HEK293T (cell line): Measurements from ENCODE around the gene MGST3.

Experiments
- BHLHE40 ChIP-seq: fragments of 450-650 bp; IDR thresholded peaks from 2 replicates; pipeline ENCODE4 v1.6.1; 2016; ENCODE audit warnings: mild to moderate bottlenecking, moderate library complexity, borderline replicate concordance
- ELF4 ChIP-seq: fragments of 450-650 bp; IDR thresholded peaks from 2 replicates; pipeline ENCODE4 v1.6.1; 2017; ENCODE audit warnings: antibody characterized with exemption
- FOXA1 ChIP-seq: fragments of 450-650 bp; IDR thresholded peaks from 2 replicates; pipeline ENCODE4 v1.6.1; 2016; ENCODE audit warnings: mild to moderate bottlenecking
- FOXK2 ChIP-seq: fragments of 450-650 bp; IDR thresholded peaks from 2 replicates; pipeline ENCODE4 v1.6.1; 2016; ENCODE audit warnings: mild to moderate bottlenecking
- FOXM1 ChIP-seq: fragments of 450-650 bp; IDR thresholded peaks from 2 replicates; pipeline ENCODE4 v1.6.1; 2017; ENCODE audit warnings: mild to moderate bottlenecking, borderline replicate concordance
- LEF1 ChIP-seq: fragments of 450-650 bp; IDR thresholded peaks from 2 replicates; pipeline ENCODE4 v1.6.1; 2017; ENCODE audit warnings: mild to moderate bottlenecking, borderline replicate concordance
- NFRKB ChIP-seq: fragments of 450-650 bp; IDR thresholded peaks from 2 replicates; pipeline ENCODE4 v1.6.1; 2016; ENCODE audit warnings: mild to moderate bottlenecking, moderate library complexity
- SP1 ChIP-seq: fragments of 450-650 bp; IDR thresholded peaks from 2 replicates; pipeline ENCODE4 v1.6.1; 2017
- SUZ12 ChIP-seq: fragments of 450-650 bp; IDR thresholded peaks from 2 replicates; pipeline ENCODE4 v1.6.1; 2016; ENCODE audit warnings: mild to moderate bottlenecking
- TARDBP ChIP-seq: fragments of 450-650 bp; IDR thresholded peaks from 2 replicates; pipeline ENCODE4 v1.6.1; 2016
- ZNF384 ChIP-seq: fragments of 450-650 bp; IDR thresholded peaks from 2 replicates; pipeline ENCODE4 v1.6.1; 2016
- TF ChIP-seq, protein P1 (sequence below): fragments of 450-650 bp; IDR thresholded peaks from 2 replicates; pipeline ENCODE4 v1.6.1; 2016

DNA sequence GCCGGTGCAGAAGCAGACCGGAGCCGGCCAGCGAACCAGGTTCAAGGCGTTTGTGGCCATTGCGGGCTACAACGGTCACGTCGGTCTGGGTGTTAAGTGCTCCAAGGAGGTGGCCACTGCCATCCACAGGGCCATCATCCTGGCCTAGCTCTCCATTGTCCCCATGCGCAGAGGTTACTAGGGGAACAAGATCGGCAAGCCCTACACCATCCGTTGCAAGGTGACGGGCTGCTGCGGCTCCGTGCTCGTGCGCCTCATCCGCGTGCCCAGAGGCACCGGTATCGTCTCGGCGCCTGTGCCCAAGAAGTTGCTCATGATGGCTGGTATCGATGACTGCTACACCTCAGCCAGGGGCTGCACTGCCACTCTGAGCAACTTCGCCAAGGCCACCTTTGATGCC, 49.1 kb upstream of the MGST3 start:
- TF ChIP-seq SP1 (no peak), BHLHE40 (no peak), TARDBP (no peak), FOXK2 (no peak), FOXM1 (no peak), SUZ12 (no peak), NFRKB (no peak), ZNF384 (no peak), FOXA1 (no peak), ELF4 (no peak), LEF1 (no peak)
- TF ChIP-seq, protein P1, sequence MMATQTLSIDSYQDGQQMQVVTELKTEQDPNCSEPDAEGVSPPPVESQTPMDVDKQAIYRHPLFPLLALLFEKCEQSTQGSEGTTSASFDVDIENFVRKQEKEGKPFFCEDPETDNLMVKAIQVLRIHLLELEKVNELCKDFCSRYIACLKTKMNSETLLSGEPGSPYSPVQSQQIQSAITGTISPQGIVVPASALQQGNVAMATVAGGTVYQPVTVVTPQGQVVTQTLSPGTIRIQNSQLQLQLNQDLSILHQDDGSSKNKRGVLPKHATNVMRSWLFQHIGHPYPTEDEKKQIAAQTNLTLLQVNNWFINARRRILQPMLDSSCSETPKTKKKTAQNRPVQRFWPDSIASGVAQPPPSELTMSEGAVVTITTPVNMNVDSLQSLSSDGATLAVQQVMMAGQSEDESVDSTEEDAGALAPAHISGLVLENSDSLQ = no peak
